ENCODE results near the gene GFOD1. TPM values are rescaled to one million over a fixed set of nuclear protein-coding genes. Genes with fewer than 3 reads are reported as not detected.

GFOD1 gene
- polyA plus RNA-seq, 1 of the 3 experiments (the other 2 are of a cell fraction): 1.6 TPM

GRCh38 chr6:13536796-13537526 lies 49.6 kb upstream of the GFOD1 start:
- no peaks in the 10 kb centered on the region; a peak in 1 of 4 replicates for H3K4me1 ChIP-seq (ENCODE audit: control insufficient read depth in 1 of 2, insufficient read depth in 2 of 2, low read depth in 1 of 2, low read length in 1 of 2)
- no peaks in the 10 kb centered on the region for H3F3A ChIP-seq (replicated peaks; ENCODE audit: insufficient read depth)
- no peaks in the 10 kb centered on the region for H4K20me1 ChIP-seq (ENCODE audit: insufficient read depth)
- H2AFZ ChIP-seq (ENCODE audit: low read depth): no peak overlapping the region
- no peak for DNase-seq
- WGBS (ENCODE audit: low lambda C conversion rate): 84% methylated on average over 4 of the region's 4 CpGs
- H3K36me3 ChIP-seq (replicated peaks in 1 of 2; ENCODE audit: control insufficient read depth in 1 of 2, insufficient read depth in 2 of 2, low read length in 1 of 2): no peaks in the 10 kb centered on the region
- H3K4me2 ChIP-seq: no peak overlapping the region
- H3K27ac ChIP-seq (ENCODE audit: low read depth in 2 of 2, low read length in 1 of 2): no peak overlapping the region
- H3K27me3 ChIP-seq (ENCODE audit: insufficient read depth): no peaks in the 10 kb centered on the region
- no peak overlapping the region for H3K4me3 ChIP-seq (ENCODE audit: low read depth in 2 of 2, low read length in 1 of 2)
- ChIA-PET POLR2A (no interaction called here), CTCF (interaction anchor here (1.1 to 2.5 kb wide), 14 partner anchors 14 to 530 kb away, joined by 3 to 13 read pairs (median 5); no protein-coding TSS in a partner anchor)
- TF ChIP-seq MAX (IDR thresholded peaks at IDR 0.05; ENCODE audit: low read depth) (no peak), JUND (IDR thresholded peaks at IDR 0.05) (peak; percentile 16; the same call in 1 of the 2 replicates), TCF12 (IDR thresholded peaks at IDR 0.05) (no peak), FOXM1 (IDR thresholded peaks at IDR 0.05; ENCODE audit: low read depth) (no peak), YY1 (IDR thresholded peaks at IDR 0.05; ENCODE audit: low read depth) (no peak)
- H3K9me3 ChIP-seq: no peaks in the 10 kb centered on the region
- H3K9ac ChIP-seq: no peak overlapping the region
- H3K79me2 ChIP-seq (ENCODE audit: insufficient read depth): no peaks in the 10 kb centered on the region
- H3K9me2 ChIP-seq: no peaks in the 10 kb centered on the region

GRCh38 chr6:13535306-13535705 lies 47.9 kb upstream of the GFOD1 start:
- H3K9ac ChIP-seq: no peak overlapping the region
- ChIA-PET CTCF (no interaction called here), POLR2A (no interaction called here)
- H3K27me3 ChIP-seq (ENCODE audit: insufficient read depth): no peaks in the 10 kb centered on the region
- no peaks in the 10 kb centered on the region for H3K79me2 ChIP-seq (ENCODE audit: insufficient read depth)
- H3K9me2 ChIP-seq: no peaks in the 10 kb centered on the region
- H3K9me3 ChIP-seq: no peaks in the 10 kb centered on the region
- H3K4me1 ChIP-seq (ENCODE audit: control insufficient read depth in 1 of 2, insufficient read depth in 2 of 2, low read depth in 1 of 2, low read length in 1 of 2): no peaks in the 10 kb centered on the region; a peak in 1 of 4 replicates
- TF ChIP-seq TEAD4 (IDR thresholded peaks at IDR 0.05; ENCODE audit: borderline replicate concordance, insufficient read depth) (no peak), FOSL2 (IDR thresholded peaks at IDR 0.05; ENCODE audit: borderline replicate concordance, low read depth) (0 out of 2 replicates have a peak, but pooled peaks have one; percentile 6), RCOR1 (IDR thresholded peaks at IDR 0.05; ENCODE audit: low read length) (no peak)
- H3K4me3 ChIP-seq (ENCODE audit: low read depth in 2 of 2, low read length in 1 of 2): no peak overlapping the region
- H3K4me2 ChIP-seq: no peak overlapping the region
- no peak overlapping the region for H3K27ac ChIP-seq (ENCODE audit: low read depth in 2 of 2, low read length in 1 of 2)
- H3F3A ChIP-seq (replicated peaks; ENCODE audit: insufficient read depth): no peaks in the 10 kb centered on the region
- H2AFZ ChIP-seq (ENCODE audit: low read depth): no peak overlapping the region
- WGBS (ENCODE audit: low lambda C conversion rate): 95% methylated on average over 3 of the region's 3 CpGs
- H4K20me1 ChIP-seq (ENCODE audit: insufficient read depth): no peaks in the 10 kb centered on the region
- H3K36me3 ChIP-seq (replicated peaks in 1 of 2; ENCODE audit: control insufficient read depth in 1 of 2, insufficient read depth in 2 of 2, low read length in 1 of 2): no peaks in the 10 kb centered on the region
- no peak for DNase-seq

- Histone ChIP-seq H3K79me2 (ENCODE audit: insufficient read depth) (no peaks in the 10 kb centered on the region), H4K20me1 (ENCODE audit: insufficient read depth) (no peaks in the 10 kb centered on the region), H3K27me3 (ENCODE audit: insufficient read depth) (no peaks in the 10 kb centered on the region), H3K9ac (no peak overlapping the region), H3K4me1 (ENCODE audit: control insufficient read depth in 1 of 2, insufficient read depth in 2 of 2, low read depth in 1 of 2, low read length in 1 of 2) (no peaks in the 10 kb centered on the region; a peak in 1 of 4 replicates), H3K36me3 (replicated peaks in 1 of 2; ENCODE audit: control insufficient read depth in 1 of 2, insufficient read depth in 2 of 2, low read length in 1 of 2) (no peaks in the 10 kb centered on the region), H3K9me2 (no peaks in the 10 kb centered on the region), H3F3A (replicated peaks; ENCODE audit: insufficient read depth) (no peaks in the 10 kb centered on the region), H3K4me2 (no peak overlapping the region), H3K27ac (ENCODE audit: low read depth in 2 of 2, low read length in 1 of 2) (no peak overlapping the region), H3K9me3 (no peaks in the 10 kb centered on the region), H2AFZ (ENCODE audit: low read depth) (no peak overlapping the region), H3K4me3 (ENCODE audit: low read depth in 2 of 2, low read length in 1 of 2) (no peak overlapping the region)
- no peak for DNase-seq
- WGBS (ENCODE audit: low lambda C conversion rate): 71% methylated on average over 3 of the region's 3 CpGs
- no peak for TF ChIP-seq MXI1 (IDR thresholded peaks at IDR 0.05; ENCODE audit: low read depth, low read length)
- TF ChIP-seq NFIC (IDR thresholded peaks at IDR 0.05; ENCODE audit: borderline replicate concordance): no peak
- TF ChIP-seq CHD2 (IDR thresholded peaks at IDR 0.05; ENCODE audit: low read length, partially characterized antibody): no peak
- no peak for TF ChIP-seq FOSL2 (IDR thresholded peaks at IDR 0.05; ENCODE audit: borderline replicate concordance, low read depth)
- TF ChIP-seq MAX (IDR thresholded peaks at IDR 0.05; ENCODE audit: low read depth): no peak
- no peak for TF ChIP-seq EZH2phosphoT487 (IDR thresholded peaks at IDR 0.05; ENCODE audit: borderline replicate concordance, low read depth)
- no peak for TF ChIP-seq GABPA (IDR thresholded peaks at IDR 0.05; ENCODE audit: low read depth)
- TF ChIP-seq NRF1 (IDR thresholded peaks at IDR 0.05; ENCODE audit: low read depth, low read length): no peak
- TF ChIP-seq POLR2AphosphoS5 (IDR thresholded peaks at IDR 0.05; ENCODE audit: low read depth, low read length): no peak
- ChIA-PET CTCF (interaction anchor here (0.9 kb wide), 1 partner anchor 41 kb away, joined by 3 read pairs; no protein-coding TSS in a partner anchor), POLR2A (no interaction called here)
Observed at GRCh38 chr6:13534536-13534935, 47.1 kb upstream of the GFOD1 start.
